OCI-LY7 (cell line): ENCODE data around the gene UFD1. TPM values are rescaled to one million over a fixed set of nuclear protein-coding genes. Genes with fewer than 3 reads are reported as not detected.
A peak's percentile ranks its signal among the peaks of the same experiment; 100 is the strongest.

Experiments
- BruUV-seq: library from RNA; stranded (reverse); fragments of 400-500 nt; replicated peaks from 2 replicates; lab custom pipeline; 2021; lab: Mats Ljungman, UMichigan
- CTCF ChIA-PET: fragments of 300-600 bp; sonication (Branson Sonifier 250); formaldehyde crosslinking; loops from one replicate; lab custom pipeline; 2022; ENCODE audit warnings: antibody characterized with exemption; ENCODE audit not compliant: unreplicated experiment; lab: Charles Lee
- POLR2A ChIA-PET: fragments of 300-600 bp; sonication (Branson Sonifier 250); formaldehyde crosslinking; loops from one replicate; lab custom pipeline; 2022; ENCODE audit warnings: antibody characterized with exemption; lab: Charles Lee
- DNase-seq: peaks from one replicate; pipeline ENCODE4 v3.0.0-alpha.2; 2015; ENCODE audit warnings: low spot score
- H2AFZ ChIP-seq: fragments of 200-600 bp; sonication (generic), shearing (Covaris generic); 2 replicates; pipeline ENCODE4 v1.6.1; 2014; ENCODE audit warnings: mild to moderate bottlenecking, antibody characterized with exemption, low read length, moderate library complexity
- H3K27ac ChIP-seq: fragments of 200-600 bp; sonication (generic); 2 replicates; pipeline ENCODE4 v1.5.1; 2014; ENCODE audit warnings: mixed run types, low read depth, mild to moderate bottlenecking, moderate library complexity, low read length, inconsistent platforms; ENCODE audit not compliant: poor library complexity, severe bottlenecking
- H3K36me3 ChIP-seq: fragments of 200-600 bp; sonication (generic); 2 replicates; pipeline ENCODE4 v1.6.1; 2014; ENCODE audit warnings: mild to moderate bottlenecking, antibody characterized with exemption, low read length, moderate library complexity, mixed read lengths; ENCODE audit not compliant: insufficient read depth
- H3K4me1 ChIP-seq: fragments of 200-600 bp; sonication (generic); 2 replicates; pipeline ENCODE4 v1.5.1; 2014; ENCODE audit warnings: mild to moderate bottlenecking, low read length; ENCODE audit not compliant: insufficient read depth, poor library complexity, severe bottlenecking
- H3K4me2 ChIP-seq: fragments of 200-600 bp; sonication (generic); 2 replicates; pipeline ENCODE4 v1.6.1; 2014; ENCODE audit warnings: mild to moderate bottlenecking, low read length
- H3K4me3 ChIP-seq: fragments of 200-600 bp; sonication (generic); 2 replicates; pipeline ENCODE4 v1.5.1; 2014; ENCODE audit warnings: mild to moderate bottlenecking, low read depth, low read length; ENCODE audit not compliant: poor library complexity, severe bottlenecking
- H3K79me2 ChIP-seq: fragments of 200-600 bp; sonication (generic); 2 replicates; pipeline ENCODE4 v1.6.1; 2016; ENCODE audit warnings: low read depth, mild to moderate bottlenecking, low read length, moderate library complexity, mixed read lengths; ENCODE audit not compliant: insufficient read depth
- H3K9me2 ChIP-seq: fragments of 200-600 bp; sonication (generic); 2 replicates; pipeline ENCODE4 v1.6.1; 2016; ENCODE audit warnings: mild to moderate bottlenecking, low read length, mixed read lengths; ENCODE audit not compliant: insufficient read depth
- H3K9me3 ChIP-seq: fragments of 200-600 bp; sonication (generic); 2 replicates; pipeline ENCODE4 v1.6.1; 2014; ENCODE audit warnings: mild to moderate bottlenecking, mixed run types, low read length, mixed read lengths
- H4K20me1 ChIP-seq: fragments of 200-600 bp; sonication (generic); 2 replicates; pipeline ENCODE4 v1.6.1; 2014; ENCODE audit warnings: mild to moderate bottlenecking, antibody characterized with exemption, low read length, moderate library complexity, mixed read lengths; ENCODE audit not compliant: insufficient read depth
- CTCF ChIP-seq: fragments of 200-600 bp; sonication (generic); conservative IDR thresholded peaks from 2 replicates; pipeline ENCODE4 v1.5.1; 2014; ENCODE audit warnings: mild to moderate bottlenecking, antibody characterized with exemption, low read length, moderate library complexity, mixed read lengths
- EZH2phosphoT487 ChIP-seq: fragments of 200-600 bp; sonication (generic); IDR thresholded peaks from 2 replicates; pipeline ENCODE4 v1.6.1; 2018; ENCODE audit warnings: low read depth, borderline replicate concordance, mild to moderate bottlenecking, mixed run types, antibody characterized with exemption, low read length, moderate library complexity, mixed read lengths
- intact Hi-C: fragments of 100-400 bp; cut with micrococcal nuclease; formaldehyde crosslinking; loops from one replicate; pipeline ENCODE4 v1.10.0; 2022; ENCODE audit not compliant: unreplicated experiment
- total RNA-seq, 2 experiments: library from RNA; depleted of rRNA in 1 of 2; stranded (reverse); fragments of >200 nt in 1 of 2; shearing (Covaris generic) in 1 of 2; gene quantifications; 2 replicates each; pipeline ENCODE4 v1.2.3, GENCODE V29; 2014 to 2022

The UFD1 gene
- total RNA-seq, 2 experiments from 2014 or later = 60.1 to 70.8 TPM

- Histone ChIP-seq H3K27ac (peak overlapping the region; percentile 71), H3K9me2 (no peaks in the 10 kb centered on the region), H3K36me3 (peaks cover 78% of the 10 kb centered on the region), H3K4me1 (peaks cover 27% of the 10 kb centered on the region), H4K20me1 (peaks cover 17% of the 10 kb centered on the region; the same call in 1 of the 2 replicates), H3K9me3 (no peaks in the 10 kb centered on the region), H3K79me2 (peaks cover 44% of the 10 kb centered on the region), H3K4me3 (peak overlapping the region; percentile 91), H3K4me2 (peak overlapping the region; percentile 71), H2AFZ (no peak overlapping the region)
- CTCF ChIA-PET = no interaction called here
- TF ChIP-seq EZH2phosphoT487 (no peak), CTCF (no peak)
- DNase-seq = peak; percentile 22
- BruUV-seq = no TSS peak
- POLR2A ChIA-PET = no interaction called here
- intact Hi-C loops = loop anchor here (2.0 to 5.0 kb wide), 5 partner anchors 20 to 1372 kb away; partner anchors contain the start of genes PEX26 and SLC25A1
These were observed 30.1 kb downstream of the UFD1 start for GRCh38 chr22:19448739-19449421.

GRCh38 chr22:19448076-19448607 lies 30.9 kb downstream of the UFD1 start:
- intact Hi-C loops = loop anchor here (2.0 to 5.0 kb wide), 5 partner anchors 21 to 1371 kb away; partner anchors contain the start of genes PEX26 and SLC25A1
- ChIA-PET CTCF (no interaction called here), POLR2A (interaction anchor here (0.5 to 1.0 kb wide), 2 partner anchors 15 to 1769 kb away, joined by 3 to 4 read pairs; no protein-coding TSS in a partner anchor)
- no TSS peak for BruUV-seq
- peaks cover 27% of the 10 kb centered on the region for H3K4me1 ChIP-seq
- H3K9me2 ChIP-seq = no peaks in the 10 kb centered on the region
- H3K36me3 ChIP-seq = peaks cover 78% of the 10 kb centered on the region
- peak overlapping the region; percentile 91 for H3K4me3 ChIP-seq
- H3K79me2 ChIP-seq = peaks cover 49% of the 10 kb centered on the region
- DNase-seq = peak; percentile 90
- H3K9me3 ChIP-seq = no peaks in the 10 kb centered on the region
- TF ChIP-seq CTCF (no peak), EZH2phosphoT487 (no peak)
- peak overlapping the region; percentile 71 for H3K27ac ChIP-seq
- H4K20me1 ChIP-seq = peaks cover 17% of the 10 kb centered on the region; the same call in 1 of the 2 replicates
- peak overlapping the region; percentile 71 for H3K4me2 ChIP-seq
- peak overlapping the region; percentile 75 for H2AFZ ChIP-seq
